Thoracic aorta (tissue), 2 donors: ENCODE results near the gene PGM2L1. TPM values are rescaled to one million over a fixed set of nuclear protein-coding genes. Genes with fewer than 3 reads are reported as not detected.

ENCODE experiments used
- ATAC-seq: fragments of 150-250 bp; one replicate; pipeline ENCODE4 v1.8.0; 2017; ENCODE audit warnings: low read depth; ENCODE audit not compliant: insufficient number of reproducible peaks, low FRiP score
- DNase-seq: peaks from one replicate; pipeline ENCODE4 v3.0.0-alpha.2; 2020; ENCODE audit warnings: low spot score
- H3K27ac ChIP-seq, 2 donors: fragments of 200-600 bp; sonication (generic); 1 replicate in 1 of 2; 2 replicates in 1 of 2; pipeline ENCODE4 v1.5.1; 2016; ENCODE audit warnings: mild to moderate bottlenecking in 2 of 2, moderate library complexity in 2 of 2
- H3K27me3 ChIP-seq: fragments of 200-600 bp; sonication (generic); replicated peaks from 2 replicates; pipeline ENCODE4 v1.6.0; 2016; ENCODE audit warnings: mild to moderate bottlenecking; ENCODE audit not compliant: insufficient read depth
- H3K36me3 ChIP-seq: fragments of 200-600 bp; sonication (generic); one replicate; pipeline ENCODE4 v1.5.1; 2016
- H3K4me1 ChIP-seq, 2 donors: fragments of 200-600 bp; sonication (generic); 1 replicate in 1 of 2; 2 replicates in 1 of 2; pipeline versions ENCODE4 v1.5.1 to v1.6.0; 2016; ENCODE audit warnings: low read depth in 2 of 2, mild to moderate bottlenecking in 1 of 2; ENCODE audit not compliant: control insufficient read depth in 1 of 2
- H3K4me3 ChIP-seq: fragments of 200-600 bp; sonication (generic); 2 replicates; pipeline ENCODE4 v1.5.1; 2016; ENCODE audit warnings: mild to moderate bottlenecking
- H3K9me3 ChIP-seq: fragments of 200-600 bp; sonication (generic); 2 replicates; pipeline ENCODE4 v1.5.1; 2016
- CTCF ChIP-seq: fragments of 200-600 bp; sonication (generic); IDR thresholded peaks from one replicate; pipeline ENCODE4 v1.5.1; 2019; ENCODE audit warnings: antibody characterized with exemption
- total RNA-seq, 2 donors: library from RNA; depleted of rRNA; stranded (reverse); fragments of >200 nt; gene quantifications; one replicate each; pipeline versions ENCODE4 v1.1.0 to v1.2.3, GENCODE V29; 2016

The PGM2L1 gene
- total RNA-seq, 2 donors from 2014 or later = 8.9 to 12.4 TPM

- ATAC-seq (no peak), DNase-seq (no peak)
- no peak overlapping the region for H3K27ac ChIP-seq
- no peaks in the 10 kb centered on the region for H3K27me3 ChIP-seq
- no peak overlapping the region for H3K4me3 ChIP-seq
- peaks cover 4 to 10% of the 10 kb centered on the region in 2 donors for H3K4me1 ChIP-seq
- no peak for TF ChIP-seq CTCF
- H3K36me3 ChIP-seq = no peaks in the 10 kb centered on the region
- no peaks in the 10 kb centered on the region for H3K9me3 ChIP-seq
Measured at GRCh38 chr11:74284466-74284865, 113.8 kb downstream of the PGM2L1 start.

GRCh38 chr11:74283580-74284180 is 114.6 kb downstream of the PGM2L1 start:
- Histone ChIP-seq H3K4me3 (no peak overlapping the region), H3K9me3 (no peaks in the 10 kb centered on the region), H3K36me3 (no peaks in the 10 kb centered on the region), H3K27ac (no peak overlapping the region), H3K27me3 (no peaks in the 10 kb centered on the region), H3K4me1 (peaks cover 4 to 11% of the 10 kb centered on the region in 2 donors)
- TF ChIP-seq CTCF = no peak
- no peak for DNase-seq
- no peak for ATAC-seq

- Histone ChIP-seq H3K4me1 (peaks cover 0 to 12% of the 10 kb centered on the region in 2 donors), H3K9me3 (no peaks in the 10 kb centered on the region), H3K27ac (no peak overlapping the region), H3K36me3 (no peaks in the 10 kb centered on the region), H3K27me3 (no peaks in the 10 kb centered on the region), H3K4me3 (no peak overlapping the region)
- no peak for TF ChIP-seq CTCF
- ATAC-seq = no peak
- no peak for DNase-seq
Measured at GRCh38 chr11:74282914-74283371, 115.3 kb downstream of the PGM2L1 start.

GRCh38 chr11:74282421-74282820 is 115.8 kb downstream of the PGM2L1 start:
- Histone ChIP-seq H3K9me3 (no peaks in the 10 kb centered on the region), H3K36me3 (no peaks in the 10 kb centered on the region), H3K4me1 (peaks cover 0 to 9% of the 10 kb centered on the region in 2 donors), H3K4me3 (no peak overlapping the region), H3K27me3 (no peaks in the 10 kb centered on the region), H3K27ac (no peak overlapping the region)
- DNase-seq = no peak
- no peak for ATAC-seq
- no peak for TF ChIP-seq CTCF

GRCh38 chr11:74280494-74280893 is 117.7 kb downstream of the PGM2L1 start:
- no peak for DNase-seq
- Histone ChIP-seq H3K4me1 (peaks cover 0 to 9% of the 10 kb centered on the region in 2 donors), H3K9me3 (no peaks in the 10 kb centered on the region), H3K36me3 (no peaks in the 10 kb centered on the region), H3K27me3 (no peaks in the 10 kb centered on the region), H3K27ac (no peak overlapping the region), H3K4me3 (no peak overlapping the region)
- no peak for ATAC-seq
- TF ChIP-seq CTCF = no peak

Other genes with a start within 250 kb of the PGM2L1 start
- gene C2CD3, start 227.4 kb downstream of the PGM2L1 start, total RNA-seq = 10 to 100 TPM; 23.7 to 30.6 TPM
- gene PPME1, start 227.1 kb downstream of the PGM2L1 start, total RNA-seq = 10 to 100 TPM; 31.2 to 37.4 TPM
- 1 to 10 TPM; 4.4 to 5.7 TPM for gene P4HA3, start 86.8 kb downstream of the PGM2L1 start, total RNA-seq
- gene KCNE3, start 69.1 kb upstream of the PGM2L1 start, total RNA-seq = 1 to 10 TPM; 6.6 to 8.3 TPM
- gene LIPT2, start 95.3 kb upstream of the PGM2L1 start, total RNA-seq = 10 to 100 TPM in 1 of 2 donors, 1 to 10 TPM in 1; 1.4 to 12.9 TPM
- gene POLD3, start 194.1 kb upstream of the PGM2L1 start, total RNA-seq = 10 to 100 TPM in 1 of 2 donors, 1 to 10 TPM in 1; 5.6 to 14.5 TPM